ENCODE data around the gene OLR1. TPM values are rescaled to one million over a fixed set of nuclear protein-coding genes. Genes with fewer than 3 reads are reported as not detected.

Gene OLR1
- total RNA-seq, 1 donor from 2014 or later = 0.55 TPM

- H3K4me3 ChIP-seq = no peak overlapping the region
- H3K9me3 ChIP-seq (replicated peaks) = peaks cover 4% of the 10 kb centered on the region
- no peak for TF ChIP-seq CTCF (IDR thresholded peaks at IDR 0.05; ENCODE audit: borderline replicate concordance)
- no peaks in the 10 kb centered on the region for H3K36me3 ChIP-seq
- no peaks in the 10 kb centered on the region for H3K27me3 ChIP-seq (ENCODE audit: low read depth)
- intact Hi-C loops (cut with micrococcal nuclease) = no loop called here
- no peak for DNase-seq
- no peaks in the 10 kb centered on the region for H3K4me1 ChIP-seq
- H3K27ac ChIP-seq (replicated peaks) = no peak overlapping the region
Measured at GRCh38 chr12:10111451-10111850, 60.5 kb downstream of the OLR1 start.

- no peaks in the 10 kb centered on the region for H3K36me3 ChIP-seq
- intact Hi-C loops (cut with micrococcal nuclease) = no loop called here
- DNase-seq = no peak
- TF ChIP-seq CTCF (IDR thresholded peaks at IDR 0.05; ENCODE audit: borderline replicate concordance) = no peak
- H3K27me3 ChIP-seq (ENCODE audit: low read depth) = no peaks in the 10 kb centered on the region
- H3K27ac ChIP-seq (replicated peaks) = no peak overlapping the region
- no peak overlapping the region for H3K4me3 ChIP-seq
- no peaks in the 10 kb centered on the region for H3K4me1 ChIP-seq
- peaks cover 4% of the 10 kb centered on the region for H3K9me3 ChIP-seq (replicated peaks)
Measured at GRCh38 chr12:10110256-10110844, 61.6 kb downstream of the OLR1 start.

Other genes with a start within 250 kb of the OLR1 start
- not detected for gene CLEC2A, start 239.8 kb downstream of the OLR1 start, total RNA-seq
- gene CLEC12A, start 200.7 kb downstream of the OLR1 start, total RNA-seq = 5.7 TPM
- not detected for gene CLEC1B, start 173.0 kb downstream of the OLR1 start, total RNA-seq
- gene CLEC12B, start 161.5 kb downstream of the OLR1 start, total RNA-seq = not detected
- not detected for gene CLEC9A, start 141.4 kb downstream of the OLR1 start, total RNA-seq
- gene CLEC1A, start 73.1 kb downstream of the OLR1 start, total RNA-seq = 2.4 TPM
- gene CLEC7A, start 41.9 kb downstream of the OLR1 start, total RNA-seq = 1.3 TPM
- not detected for gene TMEM52B, start 6.9 kb upstream of the OLR1 start, total RNA-seq
- gene GABARAPL1, start 40.7 kb upstream of the OLR1 start, total RNA-seq = 360 TPM
- 1.4 TPM for gene KLRD1, start 135.7 kb upstream of the OLR1 start, total RNA-seq
- gene KLRK1, start 217.9 kb upstream of the OLR1 start, total RNA-seq = 0.36 TPM
- gene KLRC4, start 237.6 kb upstream of the OLR1 start, total RNA-seq = not detected
- gene KLRC3, start 248.5 kb upstream of the OLR1 start, total RNA-seq = not detected

Measured in left ventricle myocardium inferior (tissue), 1 donor.